NCI-H146 treated with DMSO at 0.1 percent for 48 hours (cell line): Measurements from ENCODE around the gene SLFN14.
"Not testable (repeated sequence)": the region's sequence is repeated elsewhere in the genome, so short reads cannot be mapped to it uniquely, and the experiment has no call there.

Source experiments
- DNase-seq: peaks from one replicate; lab custom pipeline; 2025; ENCODE audit not compliant: unreplicated experiment; lab: John Stamatoyannopoulos, UW

The SLFN14 gene

DNA sequence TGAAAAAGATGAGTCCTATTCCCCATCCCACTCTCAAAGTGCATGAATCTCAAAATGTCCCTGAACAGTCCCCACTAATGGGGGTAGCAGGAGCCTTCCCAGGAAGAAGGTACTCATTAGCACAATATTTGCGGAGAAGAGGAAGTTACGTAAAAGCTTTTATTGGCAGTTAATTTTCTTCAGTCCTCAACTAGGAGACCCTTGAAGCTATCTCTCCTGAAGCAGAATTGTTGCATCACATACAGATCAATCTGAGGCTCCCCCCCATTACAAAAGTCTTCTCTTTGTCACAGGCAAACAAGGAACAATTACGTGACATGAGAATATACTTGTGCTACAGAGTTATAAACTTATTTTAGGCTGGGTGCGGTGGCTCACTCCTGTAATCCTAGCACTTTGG is 37.3 kb downstream of the SLFN14 start:
- no peak for DNase-seq

DNA sequence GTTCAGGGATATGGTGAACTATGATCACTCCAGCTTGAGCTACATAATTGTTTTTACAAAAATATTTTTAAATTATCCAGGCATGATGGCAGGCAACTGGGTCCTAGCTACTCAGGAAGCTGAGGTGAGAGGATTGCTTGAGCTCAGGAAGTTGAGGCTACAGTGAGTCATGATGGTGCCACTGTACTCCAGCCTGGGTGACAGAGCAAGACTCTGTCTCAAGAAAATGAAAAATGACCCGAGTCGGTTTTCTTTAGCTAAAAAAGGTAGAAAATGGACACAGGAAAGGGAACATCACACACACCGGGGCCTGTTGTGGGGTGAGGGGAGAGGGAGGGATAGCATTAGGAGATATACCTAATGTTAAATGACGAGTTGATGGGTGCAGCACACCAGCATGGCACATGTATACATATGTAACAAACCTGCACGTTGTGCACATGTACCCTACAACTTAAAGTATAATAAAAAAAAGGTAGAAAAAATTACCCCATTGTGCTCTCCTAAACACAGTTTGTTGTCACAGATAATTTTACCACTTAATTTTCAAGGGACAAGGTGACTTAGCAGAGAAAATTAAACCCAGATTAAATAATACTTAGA is 38.9 kb downstream of the SLFN14 start:
- not testable (repeated sequence) for DNase-seq

DNA sequence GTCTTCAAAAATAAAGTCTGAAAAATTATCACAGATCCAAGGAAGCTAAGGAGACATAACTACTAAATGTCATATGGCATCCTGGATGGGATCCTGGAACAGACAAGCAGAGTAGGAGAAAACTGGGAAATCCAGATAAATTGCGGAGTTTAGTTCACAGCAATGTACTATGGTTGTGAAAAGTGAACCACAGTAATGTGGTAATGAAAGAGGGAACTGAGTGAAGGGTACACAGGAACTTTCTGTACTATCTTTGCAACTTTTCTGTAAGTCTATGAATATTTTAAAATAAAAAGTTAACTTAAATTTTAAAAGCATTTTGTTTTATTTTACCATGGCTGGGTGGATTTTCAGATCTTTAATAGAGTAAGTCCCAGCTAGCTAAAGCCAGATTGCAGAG is 39.5 kb downstream of the SLFN14 start:
- DNase-seq = no peak

GRCh38 chr17:35519906-35520442 is 40.6 kb downstream of the SLFN14 start:
- DNase-seq = no peak

DNA sequence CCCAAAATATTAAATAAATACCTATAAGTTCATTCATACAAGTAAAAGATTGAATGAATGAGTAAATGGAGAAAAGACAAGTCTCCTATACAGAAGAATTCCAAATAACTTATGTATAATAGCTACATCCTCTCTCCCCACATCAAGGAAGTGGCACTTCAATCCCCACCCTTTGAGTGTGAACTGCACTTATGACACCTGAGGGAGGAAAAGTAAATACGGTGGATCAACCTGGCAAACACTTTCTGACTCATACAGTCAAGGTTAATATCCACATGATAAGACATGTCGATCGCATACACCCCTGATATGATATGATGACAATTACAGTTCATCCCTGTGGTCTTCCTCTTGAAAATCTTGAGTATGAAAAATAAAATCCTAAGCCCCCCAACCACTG is 41.2 kb downstream of the SLFN14 start:
- no peak for DNase-seq

- DNase-seq = not testable (repeated sequence)
These were observed 42.2 kb downstream of the SLFN14 start for GRCh38 chr17:35518431-35518830.

- no peak for DNase-seq
These were observed 45.6 kb downstream of the SLFN14 start for GRCh38 chr17:35515027-35515426.

GRCh38 chr17:35514564-35514963 is 46.1 kb downstream of the SLFN14 start:
- no peak for DNase-seq
